A549 (cell line): ENCODE data around the gene ADGRF5.

Source experiments
- CBX2 ChIP-seq: fragments of 200-600 bp; sonication (generic); IDR thresholded peaks from 2 replicates; pipeline ENCODE4 v1.6.1; 2016; ENCODE audit warnings: low read depth, mild to moderate bottlenecking, borderline replicate concordance
- CEBPB ChIP-seq, 2 experiments: fragments of >200 bp in 1 of 2; sonication (Bioruptor Twin) in 1 of 2; formaldehyde crosslinking in 1 of 2; IDR thresholded peaks; 2 replicates each; pipeline ENCODE4 v1.6.1; 2012 to 2016
- EP300 ChIP-seq, 2 experiments: fragments of >200 bp; sonication (Bioruptor Twin); formaldehyde crosslinking; IDR thresholded peaks; 2 replicates in 1 of 2; 3 replicates in 1 of 2; pipeline ENCODE4 v1.6.1; 2016 to 2017
- JUNB ChIP-seq: fragments of >200 bp; sonication (Bioruptor Twin); formaldehyde crosslinking; IDR thresholded peaks from 2 replicates; pipeline ENCODE4 v1.6.1; 2016
- MAZ ChIP-seq: fragments of 150-350 bp; IDR thresholded peaks from 2 replicates; pipeline ENCODE4 v1.6.1; 2014; ENCODE audit warnings: antibody characterized with exemption, low read depth, low read length, borderline replicate concordance
- NR3C1 ChIP-seq: fragments of >200 bp; sonication (Bioruptor Twin); formaldehyde crosslinking; IDR thresholded peaks from 3 replicates; pipeline ENCODE4 v1.6.1; 2017
- POLR2A ChIP-seq: IDR thresholded peaks from 2 replicates; pipeline ENCODE4 v1.6.1; 2012; ENCODE audit warnings: mild to moderate bottlenecking, low read length
- RAD21 ChIP-seq, 2 experiments: fragments of >200 bp in 1 of 2; sonication (Bioruptor Twin) in 1 of 2; formaldehyde crosslinking in 1 of 2; IDR thresholded peaks in 1 of 2; conservative IDR thresholded peaks in 1 of 2; 2 replicates in 1 of 2; 3 replicates in 1 of 2; pipeline ENCODE4 v1.6.1; 2012 to 2018; ENCODE audit warnings: inconsistent platforms in 1 of 2
- RFX5 ChIP-seq: fragments of 450-650 bp; IDR thresholded peaks from 2 replicates; pipeline ENCODE4 v1.7.1; 2014; ENCODE audit warnings: antibody characterized with exemption, mild to moderate bottlenecking, moderate library complexity
- RNF2 ChIP-seq: fragments of 200-600 bp; sonication (generic); IDR thresholded peaks from 2 replicates; pipeline ENCODE4 v1.6.1; 2016; ENCODE audit warnings: low read depth, mild to moderate bottlenecking, antibody characterized with exemption, moderate library complexity, borderline replicate concordance
- ZC3H11A ChIP-seq: fragments of 450-650 bp; IDR thresholded peaks from 2 replicates; pipeline ENCODE4 v1.6.1; 2014; ENCODE audit warnings: antibody characterized with exemption, mild to moderate bottlenecking
- ZFP36 ChIP-seq: fragments of 450-650 bp; IDR thresholded peaks from 2 replicates; pipeline ENCODE4 v1.6.1; 2014; ENCODE audit warnings: borderline replicate concordance; ENCODE audit not compliant: partially characterized antibody
- TF ChIP-seq, protein P1 (sequence below): fragments of >200 bp; sonication (Bioruptor Twin); formaldehyde crosslinking; IDR thresholded peaks from 3 replicates; pipeline ENCODE4 v1.5.1; 2016
- TF ChIP-seq, protein P2 (sequence below): fragments of 450-650 bp; IDR thresholded peaks from 2 replicates; pipeline ENCODE4 v1.6.1; 2014; ENCODE audit warnings: antibody characterized with exemption

DNA sequence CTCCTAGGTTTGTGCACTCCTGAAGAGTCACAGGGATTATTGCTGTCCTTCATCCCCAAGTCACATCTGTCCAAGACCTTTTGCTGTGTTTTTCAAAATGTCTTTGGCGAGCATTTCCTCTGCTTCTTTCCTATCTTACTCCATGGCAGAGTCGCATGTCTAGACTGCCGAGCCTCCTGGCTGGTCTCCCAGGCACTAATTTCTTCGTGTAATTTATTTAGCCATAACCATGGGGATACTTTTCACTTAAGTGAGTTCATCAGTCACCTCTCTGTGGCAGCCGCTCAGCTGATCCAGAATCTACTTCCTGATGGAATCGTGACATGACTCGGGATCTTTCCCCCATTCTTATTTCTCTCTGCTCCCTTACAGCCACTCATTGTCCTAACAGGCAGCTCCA is 25.8 kb downstream of the ADGRF5 start:
- TF ChIP-seq, protein P1, sequence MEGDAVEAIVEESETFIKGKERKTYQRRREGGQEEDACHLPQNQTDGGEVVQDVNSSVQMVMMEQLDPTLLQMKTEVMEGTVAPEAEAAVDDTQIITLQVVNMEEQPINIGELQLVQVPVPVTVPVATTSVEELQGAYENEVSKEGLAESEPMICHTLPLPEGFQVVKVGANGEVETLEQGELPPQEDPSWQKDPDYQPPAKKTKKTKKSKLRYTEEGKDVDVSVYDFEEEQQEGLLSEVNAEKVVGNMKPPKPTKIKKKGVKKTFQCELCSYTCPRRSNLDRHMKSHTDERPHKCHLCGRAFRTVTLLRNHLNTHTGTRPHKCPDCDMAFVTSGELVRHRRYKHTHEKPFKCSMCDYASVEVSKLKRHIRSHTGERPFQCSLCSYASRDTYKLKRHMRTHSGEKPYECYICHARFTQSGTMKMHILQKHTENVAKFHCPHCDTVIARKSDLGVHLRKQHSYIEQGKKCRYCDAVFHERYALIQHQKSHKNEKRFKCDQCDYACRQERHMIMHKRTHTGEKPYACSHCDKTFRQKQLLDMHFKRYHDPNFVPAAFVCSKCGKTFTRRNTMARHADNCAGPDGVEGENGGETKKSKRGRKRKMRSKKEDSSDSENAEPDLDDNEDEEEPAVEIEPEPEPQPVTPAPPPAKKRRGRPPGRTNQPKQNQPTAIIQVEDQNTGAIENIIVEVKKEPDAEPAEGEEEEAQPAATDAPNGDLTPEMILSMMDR: no peak
- no peak for TF ChIP-seq EP300 (IDR thresholded peaks at IDR 0.05)
- TF ChIP-seq, protein P2, sequence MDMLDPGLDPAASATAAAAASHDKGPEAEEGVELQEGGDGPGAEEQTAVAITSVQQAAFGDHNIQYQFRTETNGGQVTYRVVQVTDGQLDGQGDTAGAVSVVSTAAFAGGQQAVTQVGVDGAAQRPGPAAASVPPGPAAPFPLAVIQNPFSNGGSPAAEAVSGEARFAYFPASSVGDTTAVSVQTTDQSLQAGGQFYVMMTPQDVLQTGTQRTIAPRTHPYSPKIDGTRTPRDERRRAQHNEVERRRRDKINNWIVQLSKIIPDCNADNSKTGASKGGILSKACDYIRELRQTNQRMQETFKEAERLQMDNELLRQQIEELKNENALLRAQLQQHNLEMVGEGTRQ: no peak
- TF ChIP-seq CEBPB (IDR thresholded peaks at IDR 0.05): no peak
- TF ChIP-seq POLR2A: no peak
- no peak for TF ChIP-seq ZC3H11A
- TF ChIP-seq RAD21 (conservative IDR thresholded peaks at IDR 0.05 in 1 of 2, IDR thresholded peaks at IDR 0.05 in 1 of 2): no peak
- TF ChIP-seq CBX2: no peak
- TF ChIP-seq RFX5: no peak
- TF ChIP-seq ZFP36: no peak
- no peak for TF ChIP-seq JUNB
- no peak for TF ChIP-seq RNF2
- TF ChIP-seq MAZ: no peak
- no peak for TF ChIP-seq NR3C1
